ENCODE data around the gene BTNL3. TPM values are rescaled to one million over a fixed set of nuclear protein-coding genes. Genes with fewer than 3 reads are reported as not detected.
"Not testable (repeated sequence)": the region's sequence is repeated elsewhere in the genome, so short reads cannot be mapped to it uniquely, and the experiment has no call there.

The BTNL3 gene
- total and polyA plus RNA-seq, 2 donors = 0.04 TPM; not detected in 1

- H3K27ac ChIP-seq (ENCODE audit: low read depth) = no peak overlapping the region
- H3K4me3 ChIP-seq (ENCODE audit: low read depth, low read length) = no peak overlapping the region
- no peak for DNase-seq (ENCODE audit: extremely low spot score)
- H3K36me3 ChIP-seq (ENCODE audit: insufficient read depth) = no peaks in the 10 kb centered on the region
- 69% methylated on average over 16 of the region's 16 CpGs for WGBS
- no peaks in the 10 kb centered on the region for H3K4me1 ChIP-seq (ENCODE audit: insufficient read depth)
Measured at GRCh38 chr5:180990086-180990881, 1.6 kb downstream of the BTNL3 start.

GRCh38 chr5:180990882-180991242, 2.2 kb downstream of the BTNL3 start:
- Histone ChIP-seq H3K36me3 (ENCODE audit: insufficient read depth) (no peaks in the 10 kb centered on the region), H3K4me1 (ENCODE audit: insufficient read depth) (no peaks in the 10 kb centered on the region), H3K27ac (ENCODE audit: low read depth) (no peak overlapping the region), H3K4me3 (ENCODE audit: low read depth, low read length) (no peak overlapping the region)
- no peak for DNase-seq (ENCODE audit: extremely low spot score)
- WGBS = 73% methylated on average over 5 of the region's 5 CpGs

DNA sequence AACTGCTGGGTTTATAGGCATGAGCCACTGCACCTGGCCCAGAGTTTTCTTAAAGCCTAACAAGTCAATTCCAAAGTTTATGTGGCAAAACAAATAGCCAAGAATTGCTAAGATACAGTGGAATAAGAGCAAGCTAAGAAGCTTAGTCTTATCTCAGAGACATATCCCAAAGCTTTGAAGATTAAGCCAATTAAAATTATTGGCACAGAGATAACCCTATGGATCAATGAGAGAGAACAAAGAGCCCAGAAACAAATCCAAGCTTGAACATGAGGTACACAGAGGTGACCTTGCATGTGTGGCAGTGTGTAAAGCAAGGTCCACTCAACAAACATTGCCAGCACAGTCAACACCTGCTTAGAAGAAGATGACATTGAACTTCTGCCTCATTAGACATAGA, 13.3 kb downstream of the BTNL3 start:
- no peaks in the 10 kb centered on the region for H3K36me3 ChIP-seq (ENCODE audit: insufficient read depth)
- no peaks in the 10 kb centered on the region for H3K4me1 ChIP-seq (ENCODE audit: insufficient read depth)
- H3K4me3 ChIP-seq (ENCODE audit: low read depth, low read length) = no peak overlapping the region
- no peak overlapping the region for H3K27ac ChIP-seq (ENCODE audit: low read depth)
- DNase-seq (ENCODE audit: extremely low spot score) = no peak

GRCh38 chr5:181005791-181006190, 17.1 kb downstream of the BTNL3 start:
- WGBS = 81% methylated on average over 9 of the region's 9 CpGs
- DNase-seq (ENCODE audit: extremely low spot score) = no peak
- no peak overlapping the region for H3K4me3 ChIP-seq (ENCODE audit: low read depth, low read length)
- H3K36me3 ChIP-seq (ENCODE audit: insufficient read depth) = no peaks in the 10 kb centered on the region
- H3K4me1 ChIP-seq (ENCODE audit: insufficient read depth) = no peaks in the 10 kb centered on the region
- no peak overlapping the region for H3K27ac ChIP-seq (ENCODE audit: low read depth)

DNA sequence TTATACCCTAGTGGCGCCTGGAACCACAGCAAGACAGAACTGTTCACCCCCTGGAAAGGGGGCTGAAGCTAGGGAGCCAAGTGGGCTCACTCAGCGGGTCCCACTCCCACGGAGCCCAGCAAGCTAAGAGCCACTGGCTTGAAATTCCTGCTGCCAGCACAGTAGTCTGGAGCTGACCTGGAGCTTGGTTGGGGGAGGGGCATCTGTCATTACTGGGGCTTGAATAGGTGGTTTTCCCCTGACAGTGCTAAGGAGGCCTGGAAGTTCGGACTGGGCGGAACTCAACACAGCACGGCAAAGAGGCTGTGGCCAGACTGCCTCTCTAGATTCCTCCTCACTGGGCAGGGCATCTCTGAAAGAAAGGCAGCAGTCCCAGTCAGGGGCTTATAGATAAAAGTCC, 19.5 kb downstream of the BTNL3 start:
- no peaks in the 10 kb centered on the region for H3K4me1 ChIP-seq (ENCODE audit: insufficient read depth)
- DNase-seq (ENCODE audit: extremely low spot score) = no peak
- no peak overlapping the region for H3K27ac ChIP-seq (ENCODE audit: low read depth)
- no peak overlapping the region for H3K4me3 ChIP-seq (ENCODE audit: low read depth, low read length)
- 75% methylated on average over 6 of the region's 6 CpGs for WGBS
- H3K36me3 ChIP-seq (ENCODE audit: insufficient read depth) = no peaks in the 10 kb centered on the region

GRCh38 chr5:181010018-181010417, 21.4 kb downstream of the BTNL3 start:
- not testable (repeated sequence) for H3K36me3 ChIP-seq (ENCODE audit: insufficient read depth); DNase-seq (ENCODE audit: extremely low spot score); H3K4me3 ChIP-seq (ENCODE audit: low read depth, low read length); H3K27ac ChIP-seq (ENCODE audit: low read depth); H3K4me1 ChIP-seq (ENCODE audit: insufficient read depth)
- WGBS = 93% methylated on average over 4 of the region's 4 CpGs

- H3K36me3 ChIP-seq (ENCODE audit: insufficient read depth); H3K4me3 ChIP-seq (ENCODE audit: low read depth, low read length); DNase-seq (ENCODE audit: extremely low spot score); H3K4me1 ChIP-seq (ENCODE audit: insufficient read depth); H3K27ac ChIP-seq (ENCODE audit: low read depth): not testable (repeated sequence)
Measured at GRCh38 chr5:181014654-181015053, 26.0 kb downstream of the BTNL3 start.

DNA sequence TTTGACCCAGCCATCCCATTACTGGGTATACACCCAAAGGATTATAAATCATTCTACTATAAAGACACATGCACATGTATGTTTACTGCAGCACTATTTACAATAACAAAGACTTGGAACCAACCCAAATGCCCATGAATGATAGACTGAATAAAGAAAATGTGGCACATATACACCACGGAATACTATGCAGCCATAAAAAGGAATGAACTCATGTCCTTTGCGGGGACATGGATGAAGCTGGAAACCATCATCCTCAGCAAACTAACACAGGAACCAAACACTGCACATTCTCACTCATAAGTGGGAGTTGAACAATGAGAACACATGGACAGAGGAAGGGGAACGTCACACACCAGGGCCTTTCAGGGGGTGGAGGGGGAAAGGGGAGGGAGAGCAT, 28.8 kb downstream of the BTNL3 start:
- 93% methylated on average over 3 of the region's 3 CpGs for WGBS
- not testable (repeated sequence) for DNase-seq (ENCODE audit: extremely low spot score); H3K27ac ChIP-seq (ENCODE audit: low read depth)

DNA sequence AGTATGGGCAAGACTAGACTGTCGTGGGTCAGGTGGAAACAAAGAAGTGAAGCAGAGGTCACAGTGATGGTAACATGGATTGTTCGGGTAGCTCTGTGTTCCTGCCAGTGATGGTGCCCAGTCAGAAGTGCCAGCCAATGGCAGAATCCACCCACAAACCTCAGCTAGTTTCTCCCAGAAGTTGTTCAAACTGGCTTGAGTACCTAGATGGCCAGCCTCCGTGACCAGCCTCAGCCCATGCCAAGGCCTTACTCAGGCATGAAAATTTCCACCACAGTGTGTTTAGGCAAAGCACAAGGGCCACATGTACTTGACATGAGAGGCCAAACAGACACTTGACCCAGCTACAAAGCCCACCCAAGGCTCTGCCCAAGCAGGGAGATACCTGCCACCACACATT, 32.0 kb downstream of the BTNL3 start:
- H3K4me1 ChIP-seq (ENCODE audit: insufficient read depth) = no peaks in the 10 kb centered on the region
- H3K27ac ChIP-seq (ENCODE audit: low read depth) = no peak overlapping the region
- H3K36me3 ChIP-seq (ENCODE audit: insufficient read depth) = no peaks in the 10 kb centered on the region
- no peak overlapping the region for H3K4me3 ChIP-seq (ENCODE audit: low read depth, low read length)
- 84% methylated on average over 3 of the region's 3 CpGs for WGBS
- no peak for DNase-seq (ENCODE audit: extremely low spot score)

More for the DNA sequence above, 28.8 kb downstream of the BTNL3 start:
- H3K4me3 ChIP-seq (ENCODE audit: low read depth, low read length); H3K4me1 ChIP-seq (ENCODE audit: insufficient read depth); H3K36me3 ChIP-seq (ENCODE audit: insufficient read depth): not testable (repeated sequence)

- no peak overlapping the region for H3K27ac ChIP-seq (ENCODE audit: low read depth)
- DNase-seq (ENCODE audit: extremely low spot score) = no peak
- H3K4me1 ChIP-seq (ENCODE audit: insufficient read depth) = no peaks in the 10 kb centered on the region
- no peaks in the 10 kb centered on the region for H3K36me3 ChIP-seq (ENCODE audit: insufficient read depth)
- WGBS = 71% methylated on average over 1 of the region's 1 CpG
- H3K4me3 ChIP-seq (ENCODE audit: low read depth, low read length) = no peak overlapping the region
Measured at GRCh38 chr5:181024245-181025064, 35.8 kb downstream of the BTNL3 start.

DNA sequence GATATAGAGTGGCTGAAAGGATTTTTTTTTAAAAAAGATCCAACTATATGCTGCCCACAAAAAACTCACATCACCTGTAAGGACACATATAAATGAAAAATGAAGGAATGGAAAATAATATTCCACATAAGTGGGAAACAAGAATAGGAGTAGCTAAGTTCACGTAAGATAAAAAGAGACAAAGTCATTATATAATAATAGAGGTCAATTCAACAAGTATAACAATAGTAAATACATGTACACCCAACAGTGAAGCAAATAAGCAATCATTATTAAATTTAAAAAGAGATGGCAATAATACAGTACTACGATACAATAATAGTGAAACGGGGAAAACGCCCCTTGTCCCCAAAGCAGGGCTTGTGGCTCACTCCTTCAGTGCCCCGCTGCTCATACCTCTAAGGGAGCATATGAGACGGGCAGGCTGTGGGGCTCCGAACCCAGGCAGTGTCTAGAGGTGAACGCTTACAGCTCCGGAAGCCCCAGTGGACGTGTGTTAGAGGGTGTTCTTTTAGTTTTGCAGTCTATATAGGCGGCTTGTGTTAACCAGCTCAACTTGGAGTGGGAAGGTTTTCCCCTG, 38.9 kb downstream of the BTNL3 start:
- no peaks in the 10 kb centered on the region for H3K36me3 ChIP-seq (ENCODE audit: insufficient read depth)
- no peak overlapping the region for H3K4me3 ChIP-seq (ENCODE audit: low read depth, low read length)
- no peaks in the 10 kb centered on the region for H3K4me1 ChIP-seq (ENCODE audit: insufficient read depth)
- no peak overlapping the region for H3K27ac ChIP-seq (ENCODE audit: low read depth)
- 86% methylated on average over 11 of the region's 11 CpGs for WGBS
- DNase-seq (ENCODE audit: extremely low spot score) = no peak

DNA sequence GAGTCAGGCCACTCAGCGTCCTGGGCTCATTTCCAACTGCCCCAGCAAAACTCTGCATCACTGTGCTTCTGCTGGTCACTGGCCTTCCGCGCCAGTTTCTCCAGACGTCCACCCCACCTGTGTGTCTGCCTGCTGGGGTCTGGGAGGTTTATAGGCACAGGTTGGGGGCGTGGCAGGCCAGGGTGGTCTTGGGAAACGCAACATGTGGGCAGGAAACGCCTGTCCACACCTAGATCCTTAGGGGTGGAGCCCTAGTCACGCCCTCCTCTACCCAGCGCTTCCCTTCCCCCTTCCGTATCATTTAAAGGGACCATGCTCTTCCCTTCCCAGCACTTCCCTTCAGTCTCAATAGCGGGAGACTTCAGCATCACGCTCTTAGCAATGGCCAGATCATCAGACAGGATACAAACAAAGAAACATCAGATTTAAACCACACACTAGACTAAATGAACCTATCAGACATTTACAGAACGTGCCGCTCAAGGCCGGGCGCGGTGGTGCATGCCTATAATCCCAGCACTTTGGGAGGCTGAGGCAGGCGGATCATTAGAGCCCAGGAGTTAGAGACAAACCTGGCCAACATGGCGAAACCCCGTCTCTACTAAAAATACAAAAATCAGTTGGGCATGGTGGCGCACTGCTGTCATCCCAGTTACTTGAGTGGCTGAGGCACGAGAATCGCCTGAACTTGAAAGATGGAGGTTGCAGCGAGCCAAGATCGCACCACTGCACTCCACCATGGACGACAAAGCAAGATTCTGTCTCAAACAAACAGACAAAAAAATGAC, 39.6 kb downstream of the BTNL3 start:
- Histone ChIP-seq H3K36me3 (ENCODE audit: insufficient read depth) (no peaks in the 10 kb centered on the region), H3K4me3 (ENCODE audit: low read depth, low read length) (no peak overlapping the region), H3K27ac (ENCODE audit: low read depth) (no peak overlapping the region), H3K4me1 (ENCODE audit: insufficient read depth) (no peaks in the 10 kb centered on the region)
- DNase-seq (ENCODE audit: extremely low spot score) = no peak
- WGBS = 78% methylated on average over 26 of the region's 26 CpGs

GRCh38 chr5:181031716-181032115, 43.1 kb downstream of the BTNL3 start:
- no peaks in the 10 kb centered on the region for H3K4me1 ChIP-seq (ENCODE audit: insufficient read depth)
- H3K4me3 ChIP-seq (ENCODE audit: low read depth, low read length) = no peak overlapping the region
- H3K27ac ChIP-seq (ENCODE audit: low read depth) = no peak overlapping the region
- H3K36me3 ChIP-seq (ENCODE audit: insufficient read depth) = no peaks in the 10 kb centered on the region
- 87% methylated on average over 3 of the region's 3 CpGs for WGBS
- no peak for DNase-seq (ENCODE audit: extremely low spot score)

Measured in urinary bladder (tissue), 4 donors.